Dendritic cell treated with granulocyte-macrophage colony-stimulating factor and Interleukin-4, amounts not matched to agents 40 ng/mL and 50 ng/mL, for 4 days (primary cell): ENCODE measurements around the gene RIMBP2.

Experiments
- H3K27ac Mint-ChIP-seq: one replicate; pipeline ENCODE4 v1.8.0; 2022; ENCODE audit warnings: mild to moderate bottlenecking, mixed read lengths
- H3K27me3 Mint-ChIP-seq: one replicate; pipeline ENCODE4 v1.8.0; 2022; ENCODE audit warnings: mild to moderate bottlenecking, mixed read lengths
- H3K36me3 Mint-ChIP-seq: one replicate; pipeline ENCODE4 v1.8.0; 2022; ENCODE audit warnings: low read depth, mixed read lengths
- H3K4me1 Mint-ChIP-seq: one replicate; pipeline ENCODE4 v1.8.0; 2022; ENCODE audit warnings: low read depth, mixed read lengths
- H3K4me3 Mint-ChIP-seq: one replicate; pipeline ENCODE4 v1.8.0; 2022; ENCODE audit warnings: mild to moderate bottlenecking, moderate library complexity, mixed read lengths
- H3K9me3 Mint-ChIP-seq: one replicate; pipeline ENCODE4 v1.8.0; 2022; ENCODE audit warnings: mixed read lengths
- intact Hi-C: fragments of 100-400 bp; cut with micrococcal nuclease; formaldehyde crosslinking; loops from one replicate; pipeline ENCODE4 v1.15.0; 2022

The RIMBP2 gene

DNA sequence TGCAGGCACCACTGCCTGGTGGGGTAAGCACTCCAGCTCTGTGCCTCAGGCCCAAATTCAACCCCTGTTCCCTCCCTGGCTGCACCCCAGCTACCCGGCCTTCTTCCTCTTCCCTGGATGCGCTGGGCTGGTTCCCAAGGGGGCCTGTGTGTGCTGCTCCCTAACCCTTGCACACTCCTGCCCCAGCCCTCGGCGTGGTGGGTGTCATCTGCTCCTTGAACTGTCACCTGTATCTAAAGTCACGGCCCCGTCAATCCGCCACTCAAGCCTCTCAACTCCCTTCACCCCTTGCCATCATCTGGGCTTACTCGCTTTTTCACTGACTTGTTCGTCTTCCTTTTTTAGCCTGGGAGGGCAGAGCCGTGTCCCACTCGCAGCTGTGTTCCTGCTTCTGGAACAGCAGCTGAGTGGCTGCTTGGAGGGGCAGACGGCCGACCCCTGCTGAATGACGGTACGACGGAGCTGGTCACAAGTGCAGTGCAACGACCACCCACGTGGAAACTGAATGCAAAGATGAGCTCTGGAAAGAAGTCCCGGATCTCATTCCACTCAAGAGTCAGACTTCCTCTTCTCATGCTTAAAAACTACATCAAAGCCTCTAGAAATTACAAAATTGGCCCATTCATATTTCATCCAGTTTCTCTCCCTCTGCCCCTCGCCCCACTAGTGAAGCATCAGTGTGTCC is 239.5 kb downstream of the RIMBP2 start:
- H3K27me3 Mint-ChIP-seq = peaks cover 2% of the 10 kb centered on the region
- no peaks in the 10 kb centered on the region for H3K36me3 Mint-ChIP-seq

GRCh38 chr12:130474599-130475269 is 241.4 kb downstream of the RIMBP2 start:
- Mint-ChIP-seq H3K4me1 (no peaks in the 10 kb centered on the region), H3K4me3 (no peak overlapping the region), H3K36me3 (no peaks in the 10 kb centered on the region), H3K27ac (no peak overlapping the region), H3K9me3 (no peaks in the 10 kb centered on the region), H3K27me3 (no peaks in the 10 kb centered on the region)
- intact Hi-C loops = no loop called here

More for the DNA sequence above, 239.5 kb downstream of the RIMBP2 start:
- Mint-ChIP-seq H3K4me3 (no peak overlapping the region), H3K27ac (no peak overlapping the region), H3K9me3 (no peaks in the 10 kb centered on the region), H3K4me1 (no peaks in the 10 kb centered on the region)
- intact Hi-C loops = no loop called here

DNA sequence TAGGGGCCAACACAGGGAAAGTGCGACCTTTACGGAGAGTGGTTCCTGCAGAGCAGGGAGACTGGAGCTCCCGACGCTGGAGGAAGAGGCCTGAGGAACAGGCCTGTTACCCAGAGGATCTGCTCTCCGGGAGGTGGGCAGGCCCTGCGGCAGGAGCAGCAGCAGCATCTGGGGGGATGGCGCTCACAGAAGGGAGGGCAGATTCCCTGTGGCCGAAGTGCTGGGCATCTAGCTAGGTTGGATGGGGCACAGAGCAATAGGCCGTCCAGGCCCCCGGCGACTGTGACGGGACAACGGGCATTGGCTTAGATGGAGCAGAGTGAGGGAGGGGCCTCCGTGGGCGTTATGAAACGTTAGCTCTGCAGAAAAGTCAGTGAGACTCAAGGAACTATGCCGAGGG is 242.8 kb downstream of the RIMBP2 start:
- intact Hi-C loops = no loop called here
- Mint-ChIP-seq H3K36me3 (no peaks in the 10 kb centered on the region), H3K27ac (no peak overlapping the region), H3K27me3 (no peaks in the 10 kb centered on the region), H3K4me1 (no peaks in the 10 kb centered on the region), H3K4me3 (no peak overlapping the region), H3K9me3 (peaks cover 7% of the 10 kb centered on the region)

DNA sequence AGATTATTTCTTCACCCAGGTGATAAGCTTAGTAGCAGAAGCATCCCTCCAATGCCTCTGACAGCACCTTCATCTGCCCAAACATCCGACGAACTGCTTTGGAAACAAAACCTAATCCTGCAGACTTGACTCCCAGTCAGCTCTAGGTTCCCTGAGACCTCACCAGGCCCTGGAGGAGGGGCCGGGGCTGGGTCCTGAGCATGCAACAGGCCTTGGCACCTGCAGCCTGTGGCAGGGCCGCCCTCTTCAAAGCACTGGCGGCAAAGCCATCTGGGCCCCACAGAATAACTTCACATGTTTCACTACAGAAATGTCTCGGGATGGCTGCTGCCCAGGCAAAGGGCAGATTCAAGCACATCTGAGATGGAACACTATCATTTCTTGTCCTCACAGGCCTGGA is 245.1 kb downstream of the RIMBP2 start:
- Mint-ChIP-seq H3K4me3 (no peak overlapping the region), H3K27me3 (no peaks in the 10 kb centered on the region), H3K4me1 (no peaks in the 10 kb centered on the region), H3K9me3 (peaks cover 17% of the 10 kb centered on the region), H3K27ac (no peak overlapping the region), H3K36me3 (no peaks in the 10 kb centered on the region)
- intact Hi-C loops = no loop called here

- H3K27me3 Mint-ChIP-seq = no peaks in the 10 kb centered on the region
- H3K9me3 Mint-ChIP-seq = peaks cover 17% of the 10 kb centered on the region
- H3K36me3 Mint-ChIP-seq = no peaks in the 10 kb centered on the region
- H3K4me3 Mint-ChIP-seq = no peak overlapping the region
- H3K4me1 Mint-ChIP-seq = no peaks in the 10 kb centered on the region
- no peak overlapping the region for H3K27ac Mint-ChIP-seq
- intact Hi-C loops = no loop called here
These were observed 246.5 kb downstream of the RIMBP2 start for GRCh38 chr12:130469552-130469951.

GRCh38 chr12:130468700-130469245 is 247.3 kb downstream of the RIMBP2 start:
- no peak overlapping the region for H3K4me3 Mint-ChIP-seq
- no peaks in the 10 kb centered on the region for H3K36me3 Mint-ChIP-seq
- intact Hi-C loops = no loop called here
- H3K4me1 Mint-ChIP-seq = no peaks in the 10 kb centered on the region
- peaks cover 17% of the 10 kb centered on the region for H3K9me3 Mint-ChIP-seq
- H3K27me3 Mint-ChIP-seq = no peaks in the 10 kb centered on the region
- no peak overlapping the region for H3K27ac Mint-ChIP-seq

DNA sequence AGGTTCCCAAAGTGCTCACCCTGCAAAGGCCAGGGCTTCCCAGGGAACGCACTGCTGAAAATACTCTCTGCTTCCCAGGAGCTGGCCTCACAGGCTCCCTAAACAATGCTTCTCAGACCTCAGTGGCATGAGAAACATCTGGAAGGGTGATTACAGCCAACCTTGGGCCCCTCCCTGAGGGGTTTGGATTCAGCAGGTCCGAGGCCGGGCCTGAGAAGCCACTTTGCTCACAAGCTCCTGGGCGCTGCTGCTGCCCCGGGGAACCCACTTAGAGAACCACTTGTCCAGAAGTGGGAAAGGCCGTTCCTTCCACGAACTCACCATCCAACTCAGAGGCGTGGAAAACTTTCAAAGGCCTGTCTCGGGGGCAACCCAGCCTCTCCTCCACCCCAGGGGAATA is 247.9 kb downstream of the RIMBP2 start:
- Mint-ChIP-seq H3K9me3 (peaks cover 17% of the 10 kb centered on the region), H3K36me3 (no peaks in the 10 kb centered on the region), H3K27ac (no peak overlapping the region), H3K4me1 (no peaks in the 10 kb centered on the region), H3K27me3 (no peaks in the 10 kb centered on the region), H3K4me3 (no peak overlapping the region)
- intact Hi-C loops = no loop called here

DNA sequence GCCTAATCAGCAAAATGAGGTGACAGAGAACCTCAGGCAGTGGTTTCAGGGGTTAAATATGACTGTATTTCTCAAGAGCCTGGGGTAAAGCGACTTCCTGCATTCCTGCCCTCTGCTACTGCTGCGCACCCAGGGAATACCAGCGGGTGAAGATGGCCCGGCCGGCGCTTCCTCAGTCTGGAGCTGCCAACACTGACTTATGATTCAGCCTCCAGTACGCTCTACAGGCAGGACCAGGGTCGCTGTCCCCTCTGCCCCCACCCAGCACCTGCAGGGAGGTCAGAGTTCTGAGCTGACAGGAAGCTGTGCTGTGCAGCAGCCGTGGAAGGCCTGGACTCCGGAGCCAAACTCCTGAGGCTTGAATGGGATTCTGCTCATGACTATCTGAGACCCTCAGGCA is 250.5 kb downstream of the RIMBP2 start:
- Mint-ChIP-seq H3K4me1 (no peaks in the 10 kb centered on the region), H3K36me3 (no peaks in the 10 kb centered on the region), H3K27me3 (no peaks in the 10 kb centered on the region), H3K4me3 (no peak overlapping the region), H3K9me3 (peaks cover 17% of the 10 kb centered on the region), H3K27ac (no peak overlapping the region)
- intact Hi-C loops = no loop called here

- peaks cover 17% of the 10 kb centered on the region for H3K9me3 Mint-ChIP-seq
- H3K4me1 Mint-ChIP-seq = no peaks in the 10 kb centered on the region
- intact Hi-C loops = no loop called here
- H3K27ac Mint-ChIP-seq = no peak overlapping the region
- no peak overlapping the region for H3K4me3 Mint-ChIP-seq
- no peaks in the 10 kb centered on the region for H3K27me3 Mint-ChIP-seq
- no peaks in the 10 kb centered on the region for H3K36me3 Mint-ChIP-seq
These were observed 251.1 kb downstream of the RIMBP2 start for GRCh38 chr12:130465046-130465445.

- H3K9me3 Mint-ChIP-seq = peaks cover 17% of the 10 kb centered on the region
- intact Hi-C loops = no loop called here
- H3K27me3 Mint-ChIP-seq = no peaks in the 10 kb centered on the region
- H3K36me3 Mint-ChIP-seq = no peaks in the 10 kb centered on the region
- H3K4me1 Mint-ChIP-seq = no peaks in the 10 kb centered on the region
- no peak overlapping the region for H3K27ac Mint-ChIP-seq
- H3K4me3 Mint-ChIP-seq = no peak overlapping the region
These were observed 252.1 kb downstream of the RIMBP2 start for GRCh38 chr12:130463818-130464670.

DNA sequence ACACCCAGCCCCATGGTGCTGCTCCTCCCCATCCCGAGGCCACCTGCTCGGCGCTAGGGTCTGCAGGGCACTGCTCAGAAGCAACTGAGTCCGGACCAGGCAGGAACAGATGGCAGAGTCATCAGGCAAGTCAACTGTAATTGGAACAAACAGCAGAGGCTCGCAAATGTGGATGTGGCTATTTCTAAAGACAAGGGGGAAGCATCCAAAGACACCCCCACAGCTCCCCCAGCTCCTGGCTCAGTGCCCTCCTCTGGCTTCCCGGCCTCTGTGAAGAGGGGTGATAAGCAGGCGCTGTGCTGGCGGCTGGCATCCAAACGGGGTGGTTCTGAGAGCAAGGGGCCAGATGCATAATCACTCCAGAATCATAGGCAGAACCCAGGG is 252.8 kb downstream of the RIMBP2 start:
- H3K9me3 Mint-ChIP-seq = peaks cover 10% of the 10 kb centered on the region
- H3K27me3 Mint-ChIP-seq = no peaks in the 10 kb centered on the region
- no peaks in the 10 kb centered on the region for H3K36me3 Mint-ChIP-seq
- H3K27ac Mint-ChIP-seq = no peak overlapping the region
- no peak overlapping the region for H3K4me3 Mint-ChIP-seq
- no peaks in the 10 kb centered on the region for H3K4me1 Mint-ChIP-seq
- intact Hi-C loops = no loop called here

- no peak overlapping the region for H3K27ac Mint-ChIP-seq
- intact Hi-C loops = no loop called here
- H3K4me1 Mint-ChIP-seq = no peaks in the 10 kb centered on the region
- H3K4me3 Mint-ChIP-seq = no peak overlapping the region
- H3K9me3 Mint-ChIP-seq = peaks cover 9% of the 10 kb centered on the region
- H3K36me3 Mint-ChIP-seq = no peaks in the 10 kb centered on the region
- no peaks in the 10 kb centered on the region for H3K27me3 Mint-ChIP-seq
These were observed 253.4 kb downstream of the RIMBP2 start for GRCh38 chr12:130462558-130463274.

DNA sequence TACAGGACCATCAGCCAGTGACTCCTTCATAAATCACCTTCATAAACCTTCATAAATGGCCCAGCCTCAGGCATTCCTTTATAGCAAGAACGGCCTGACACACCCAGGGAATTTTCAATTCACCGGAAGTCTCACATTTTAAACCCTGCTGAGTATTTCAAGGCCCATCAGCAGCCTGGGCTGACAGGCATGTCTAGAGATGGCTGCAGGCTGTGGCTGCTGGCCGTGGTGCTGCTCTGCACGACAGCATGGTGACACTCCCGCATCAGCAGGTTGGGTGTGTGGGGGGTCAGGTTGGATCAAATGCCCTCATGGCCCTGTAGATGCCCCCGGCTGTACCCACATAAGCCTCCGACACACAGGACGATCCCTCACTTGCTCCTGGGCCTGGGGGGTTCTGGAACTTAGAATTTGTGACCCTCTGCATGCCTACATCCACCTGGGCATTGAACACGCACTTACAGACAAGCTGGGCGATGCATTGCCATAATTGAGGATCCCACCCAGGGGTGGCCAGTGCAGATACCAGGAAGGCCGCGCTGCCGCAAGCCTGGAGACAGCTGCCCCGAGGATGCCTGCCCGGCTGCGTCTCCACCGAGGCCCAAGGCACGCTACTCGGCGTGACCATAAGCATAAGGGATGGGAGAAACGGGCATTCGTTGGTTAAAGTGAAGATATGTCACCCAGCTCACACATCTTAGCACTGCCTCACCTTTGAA is 254.1 kb downstream of the RIMBP2 start:
- intact Hi-C loops = no loop called here
- peaks cover 1% of the 10 kb centered on the region for H3K9me3 Mint-ChIP-seq

More for the DNA sequence above, 254.1 kb downstream of the RIMBP2 start:
- H3K27ac Mint-ChIP-seq = no peak overlapping the region
- H3K36me3 Mint-ChIP-seq = no peaks in the 10 kb centered on the region
- no peak overlapping the region for H3K4me3 Mint-ChIP-seq
- H3K4me1 Mint-ChIP-seq = no peaks in the 10 kb centered on the region
- no peaks in the 10 kb centered on the region for H3K27me3 Mint-ChIP-seq
